Measurements from ENCODE around the gene MRPL44. TPM values are rescaled to one million over a fixed set of nuclear protein-coding genes. Genes with fewer than 3 reads are reported as not detected.

MRPL44 gene
- total RNA-seq, 1 experiment from 2014 or later: 24.8 TPM

GRCh38 chr2:223943561-223944008 lies 13.7 kb upstream of the MRPL44 start:
- peak; percentile 78 for DNase-seq
- no peaks in the 10 kb centered on the region for H3K9me2 ChIP-seq (replicated peaks; ENCODE audit: low read length)
- H2AFZ ChIP-seq (ENCODE audit: low read length): peak overlapping the region; percentile 90
- 0 out of 2 replicates have a peak, but pooled peaks cover 6% of the 10 kb centered on the region for H4K20me1 ChIP-seq (ENCODE audit: low read length)
- peaks cover 23% of the 10 kb centered on the region for H3K4me1 ChIP-seq (ENCODE audit: insufficient read depth, low read length)
- peaks cover 11% of the 10 kb centered on the region; the same call in 1 of the 2 replicates for H3K36me3 ChIP-seq (ENCODE audit: low read depth, low read length)
- peaks cover 4% of the 10 kb centered on the region for H3F3A ChIP-seq (ENCODE audit: low read length, unreplicated experiment)
- ATAC-seq: peak; percentile 57
- H3K4me3 ChIP-seq (ENCODE audit: low read length): peak overlapping the region; percentile 92
- peak overlapping the region; percentile 88 for H3K4me2 ChIP-seq (ENCODE audit: low read length)
- TF ChIP-seq EZH2 (IDR thresholded peaks at IDR 0.05; ENCODE audit: low read length, unreplicated experiment) (no peak), CTCF (conservative IDR thresholded peaks at IDR 0.05; ENCODE audit: low read depth, low read length) (no peak), EZH2phosphoT487 (IDR thresholded peaks at IDR 0.05; ENCODE audit: borderline replicate concordance, low read length) (no peak)
- H3K79me2 ChIP-seq (ENCODE audit: low read length): peaks cover 71% of the 10 kb centered on the region
- POLR2A ChIA-PET (ENCODE audit: unreplicated experiment): interaction anchor here (0.7 kb wide), 2 partner anchors 82 to 144 kb away, joined by 3 to 4 read pairs; no protein-coding TSS in a partner anchor
- CTCF ChIA-PET: interaction anchor here (0.5 to 1.4 kb wide), 2 partner anchors 20 to 82 kb away, joined by 3 read pairs; no protein-coding TSS in a partner anchor
- H3K9me3 ChIP-seq (ENCODE audit: low read length): no peaks in the 10 kb centered on the region
- peak overlapping the region; percentile 94 for H3K9ac ChIP-seq (ENCODE audit: low read length)
- intact Hi-C loops (cut with micrococcal nuclease): loop anchor here (5.0 to 10.0 kb wide), 2 partner anchors 46 to 109 kb away; partner anchors contain the start of gene AP1S3
- H3K27ac ChIP-seq (ENCODE audit: low read length): peak overlapping the region; percentile 75
- H3K27me3 ChIP-seq (ENCODE audit: low read length): no peaks in the 10 kb centered on the region
- TSS peak; percentile 57 for BruUV-seq (replicated peaks)

- intact Hi-C loops (cut with micrococcal nuclease): loop anchor here (5.0 to 10.0 kb wide), 2 partner anchors 47 to 109 kb away; partner anchors contain the start of gene AP1S3
- H3K27me3 ChIP-seq (ENCODE audit: low read length): no peaks in the 10 kb centered on the region
- TF ChIP-seq EZH2phosphoT487 (IDR thresholded peaks at IDR 0.05; ENCODE audit: borderline replicate concordance, low read length) (no peak), EZH2 (IDR thresholded peaks at IDR 0.05; ENCODE audit: low read length, unreplicated experiment) (no peak), CTCF (conservative IDR thresholded peaks at IDR 0.05; ENCODE audit: low read depth, low read length) (no peak)
- ATAC-seq (peak; percentile 42), DNase-seq (peak; percentile 44)
- H3K79me2 ChIP-seq (ENCODE audit: low read length): peaks cover 65% of the 10 kb centered on the region
- H2AFZ ChIP-seq (ENCODE audit: low read length): peak overlapping the region; percentile 90
- BruUV-seq (replicated peaks): TSS peak; percentile 88
- H4K20me1 ChIP-seq (ENCODE audit: low read length): 0 out of 2 replicates have a peak, but pooled peaks cover 6% of the 10 kb centered on the region
- CTCF ChIA-PET: interaction anchor here (1.4 kb wide), 1 partner anchor 83 kb away, joined by 3 read pairs; no protein-coding TSS in a partner anchor
- H3F3A ChIP-seq (ENCODE audit: low read length, unreplicated experiment): peaks cover 4% of the 10 kb centered on the region
- peak overlapping the region; percentile 88 for H3K4me2 ChIP-seq (ENCODE audit: low read length)
- POLR2A ChIA-PET (ENCODE audit: unreplicated experiment): interaction anchor here (0.7 kb wide), 1 partner anchor 144 kb away, joined by 3 read pairs; no protein-coding TSS in a partner anchor
- no peaks in the 10 kb centered on the region for H3K9me3 ChIP-seq (ENCODE audit: low read length)
- H3K4me1 ChIP-seq (ENCODE audit: insufficient read depth, low read length): peaks cover 23% of the 10 kb centered on the region
- 0 out of 2 replicates have a peak, but pooled peaks cover 8% of the 10 kb centered on the region for H3K36me3 ChIP-seq (ENCODE audit: low read depth, low read length)
- peak overlapping the region; percentile 94 for H3K9ac ChIP-seq (ENCODE audit: low read length)
- H3K4me3 ChIP-seq (ENCODE audit: low read length): peak overlapping the region; percentile 92
- H3K27ac ChIP-seq (ENCODE audit: low read length): peak overlapping the region; percentile 75
- no peaks in the 10 kb centered on the region for H3K9me2 ChIP-seq (replicated peaks; ENCODE audit: low read length)
Measured at GRCh38 chr2:223944166-223944702, 13.0 kb upstream of the MRPL44 start.
